ENCODE data around the gene SNAPIN. TPM values are rescaled to one million over a fixed set of nuclear protein-coding genes. Genes with fewer than 3 reads are reported as not detected.

SNAPIN gene
- total and polyA plus RNA-seq, 9 donors, result 31.6 to 70.2 (median 39.5) TPM

DNA sequence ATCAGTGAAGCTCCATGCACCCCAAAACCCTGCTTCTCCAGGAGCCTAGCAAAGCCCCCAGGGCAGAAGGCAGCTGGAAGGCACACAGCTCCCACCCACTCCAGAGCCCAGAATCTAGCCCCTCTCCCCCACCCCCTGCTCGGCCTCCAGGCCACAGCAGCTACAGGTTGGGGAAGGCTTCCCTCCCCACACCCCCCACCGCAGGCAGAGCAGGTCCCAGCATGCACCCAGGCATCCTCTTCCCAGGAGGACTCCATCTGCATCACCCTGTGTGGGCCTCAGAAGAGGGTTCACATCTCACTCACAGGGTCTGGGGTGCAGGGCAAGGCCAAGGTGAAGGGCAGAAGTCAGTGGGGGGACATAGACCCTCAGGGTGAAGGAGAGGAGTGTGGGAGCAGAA is 43.1 kb upstream of the SNAPIN start:
- H3K36me3 ChIP-seq, result no peaks in the 10 kb centered on the region
- H3K4me3 ChIP-seq, result no peak overlapping the region
- intact Hi-C loops (cut with DNase I), result loop anchor here in 1 of 4 donors (5.0 kb wide), 1 partner anchor 33 kb away; no protein-coding TSS in a partner anchor
- 83 to 100% (median 88%) methylated on average over 1 to 2 of the region's 2 CpGs for WGBS, 3 donors
- no peaks in the 10 kb centered on the region for H3K27me3 ChIP-seq
- H3K9me3 ChIP-seq, result no peaks in the 10 kb centered on the region
- TF ChIP-seq, protein P1, sequence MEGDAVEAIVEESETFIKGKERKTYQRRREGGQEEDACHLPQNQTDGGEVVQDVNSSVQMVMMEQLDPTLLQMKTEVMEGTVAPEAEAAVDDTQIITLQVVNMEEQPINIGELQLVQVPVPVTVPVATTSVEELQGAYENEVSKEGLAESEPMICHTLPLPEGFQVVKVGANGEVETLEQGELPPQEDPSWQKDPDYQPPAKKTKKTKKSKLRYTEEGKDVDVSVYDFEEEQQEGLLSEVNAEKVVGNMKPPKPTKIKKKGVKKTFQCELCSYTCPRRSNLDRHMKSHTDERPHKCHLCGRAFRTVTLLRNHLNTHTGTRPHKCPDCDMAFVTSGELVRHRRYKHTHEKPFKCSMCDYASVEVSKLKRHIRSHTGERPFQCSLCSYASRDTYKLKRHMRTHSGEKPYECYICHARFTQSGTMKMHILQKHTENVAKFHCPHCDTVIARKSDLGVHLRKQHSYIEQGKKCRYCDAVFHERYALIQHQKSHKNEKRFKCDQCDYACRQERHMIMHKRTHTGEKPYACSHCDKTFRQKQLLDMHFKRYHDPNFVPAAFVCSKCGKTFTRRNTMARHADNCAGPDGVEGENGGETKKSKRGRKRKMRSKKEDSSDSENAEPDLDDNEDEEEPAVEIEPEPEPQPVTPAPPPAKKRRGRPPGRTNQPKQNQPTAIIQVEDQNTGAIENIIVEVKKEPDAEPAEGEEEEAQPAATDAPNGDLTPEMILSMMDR (IDR thresholded peaks at IDR 0.05), result no peak
- TF ChIP-seq POLR2A (IDR thresholded peaks at IDR 0.05), result no peak
- H3K4me1 ChIP-seq (ENCODE audit: insufficient read depth), result peaks cover 16% of the 10 kb centered on the region
- DNase-seq, result no peak
- no peak overlapping the region for H3K27ac ChIP-seq

GRCh38 chr1:153616144-153616916 is 42.2 kb upstream of the SNAPIN start, which contains the start of gene S100A14:
Gene S100A14 (minus strand): TSS chr1:153616325. CDS start chr1:153615858, 467 bp downstream.
- Histone ChIP-seq H3K4me3 (no peak within 1 kb of the TSS), H3K36me3 (no peaks in the 10 kb centered on the region), H3K27me3 (no peaks in the 10 kb centered on the region), H3K9me3 (no peaks in the 10 kb centered on the region), H3K27ac (no peak within 1 kb of the TSS), H3K4me1 (ENCODE audit: insufficient read depth) (peaks cover 11% of the 10 kb centered on the region)
- intact Hi-C loops (cut with DNase I), result loop anchor here in 1 of 4 donors (5.0 kb wide), 1 partner anchor 34 kb away; no protein-coding TSS in a partner anchor
- no peak for TF ChIP-seq EP300 (IDR thresholded peaks at IDR 0.05)
- peak in 2 of 5 donors; percentile 57 to 63 for DNase-seq
- 74 to 79% (median 79%) methylated on average over 9 to 10 of the region's 10 CpGs for WGBS, 3 donors

GRCh38 chr1:153616917-153617311 is 41.6 kb upstream of the SNAPIN start:
- Histone ChIP-seq H3K4me3 (no peak overlapping the region), H3K27me3 (no peaks in the 10 kb centered on the region), H3K4me1 (ENCODE audit: insufficient read depth) (peaks cover 11% of the 10 kb centered on the region), H3K36me3 (no peaks in the 10 kb centered on the region), H3K27ac (no peak overlapping the region), H3K9me3 (no peaks in the 10 kb centered on the region)
- 63 to 76% (median 65%) methylated on average over 5 of the region's 5 CpGs for WGBS, 3 donors
- intact Hi-C loops (cut with DNase I), result loop anchor here in 1 of 4 donors (5.0 kb wide), 1 partner anchor 35 kb away; no protein-coding TSS in a partner anchor
- DNase-seq, result no peak
- TF ChIP-seq EP300 (IDR thresholded peaks at IDR 0.05) (no peak), POLR2A (IDR thresholded peaks at IDR 0.05) (no peak)
- TF ChIP-seq, protein P1 (IDR thresholded peaks at IDR 0.05), result no peak

DNA sequence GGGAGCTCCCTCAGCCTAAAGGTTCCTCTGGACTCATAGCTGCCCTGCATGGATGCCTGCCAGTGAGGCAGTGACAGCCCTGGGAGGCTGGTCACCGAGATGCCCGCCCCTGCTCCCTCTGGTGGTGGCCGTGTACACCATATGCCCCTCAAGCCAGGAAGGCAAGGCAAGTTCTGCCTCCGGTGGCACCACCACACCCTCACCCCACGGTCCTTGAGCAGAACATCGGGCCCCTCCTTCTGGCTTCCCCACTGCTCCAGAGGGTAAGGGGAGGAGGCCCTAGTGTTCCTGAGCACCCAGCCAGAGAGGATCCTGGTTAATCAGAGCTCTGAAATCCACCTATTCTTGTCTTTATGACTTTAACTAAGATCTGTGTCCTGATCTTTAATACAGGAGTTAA is 40.8 kb upstream of the SNAPIN start:
- DNase-seq, result peak in 4 of 5 donors; percentile 49 to 79 (median 70)
- H3K9me3 ChIP-seq, result no peaks in the 10 kb centered on the region
- no peak overlapping the region for H3K27ac ChIP-seq
- peaks cover 11% of the 10 kb centered on the region for H3K4me1 ChIP-seq (ENCODE audit: insufficient read depth)
- H3K4me3 ChIP-seq, result no peak overlapping the region
- H3K27me3 ChIP-seq, result no peaks in the 10 kb centered on the region
- no peak for TF ChIP-seq EP300 (IDR thresholded peaks at IDR 0.05)
- TF ChIP-seq, protein P1 (IDR thresholded peaks at IDR 0.05), result peak in 1 of 3 donors; percentile 60
- WGBS, 3 donors, result 25 to 46% (median 27%) methylated on average over 6 of the region's 6 CpGs
- intact Hi-C loops (cut with DNase I), result loop anchor here in 1 of 4 donors (5.0 kb wide), 1 partner anchor 35 kb away; no protein-coding TSS in a partner anchor
- H3K36me3 ChIP-seq, result no peaks in the 10 kb centered on the region

- H3K4me3 ChIP-seq, result no peak overlapping the region
- H3K9me3 ChIP-seq, result no peaks in the 10 kb centered on the region
- WGBS, 3 donors, result 93 to 100% (median 93%) methylated on average over 6 of the region's 6 CpGs
- TF ChIP-seq POLR2A (IDR thresholded peaks at IDR 0.05), result no peak
- no peak for TF ChIP-seq EP300 (IDR thresholded peaks at IDR 0.05)
- TF ChIP-seq, protein P1 (IDR thresholded peaks at IDR 0.05), result no peak
- peak in 1 of 5 donors; percentile 24 for DNase-seq
- intact Hi-C loops (cut with DNase I), result loop anchor here in 1 of 4 donors (5.0 kb wide), 1 partner anchor 37 kb away; no protein-coding TSS in a partner anchor
- no peaks in the 10 kb centered on the region for H3K36me3 ChIP-seq
- peaks cover 9% of the 10 kb centered on the region for H3K4me1 ChIP-seq (ENCODE audit: insufficient read depth)
- H3K27me3 ChIP-seq, result no peaks in the 10 kb centered on the region
- no peak overlapping the region for H3K27ac ChIP-seq
Observed at GRCh38 chr1:153619171-153619570, 39.3 kb upstream of the SNAPIN start.

All from ovary (tissue), 9 donors.